ENCODE measurements around the gene ZKSCAN4.
A peak's percentile ranks its signal among the peaks of the same experiment; 100 is the strongest.

Gene ZKSCAN4

DNA sequence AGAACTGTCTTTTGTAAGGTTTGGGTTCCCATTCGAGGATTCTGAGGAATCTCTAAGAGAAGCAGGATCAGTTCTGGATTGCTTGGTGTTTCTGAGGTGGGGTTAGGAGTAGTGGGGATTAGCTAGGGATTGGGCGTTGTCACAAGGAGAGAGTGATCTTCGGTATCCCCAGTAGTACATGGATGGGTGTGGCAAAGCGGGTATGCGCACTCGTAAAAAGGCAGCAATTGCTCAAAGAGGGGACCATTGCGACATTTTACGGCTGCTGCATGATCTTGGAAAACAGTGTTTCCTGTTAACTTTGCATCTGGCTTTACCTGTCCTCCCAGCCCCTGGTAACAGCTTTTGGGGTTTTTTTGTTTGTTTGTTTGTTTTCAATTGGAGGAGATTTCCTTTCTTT is 36.6 kb downstream of the ZKSCAN4 start:
- Histone ChIP-seq H3K79me2 (ENCODE audit: control insufficient read depth, low read length) (no peaks in the 10 kb centered on the region), H3K36me3 (ENCODE audit: control insufficient read depth, low read length) (no peaks in the 10 kb centered on the region), H3K4me3 (ENCODE audit: low read length) (no peak overlapping the region), H4K20me1 (ENCODE audit: control insufficient read depth, insufficient read depth, low read depth, low read length) (no peaks in the 10 kb centered on the region), H3K27ac (ENCODE audit: low read depth, low read length) (no peak overlapping the region), H3F3A (ENCODE audit: control insufficient read depth, insufficient read depth) (0 out of 2 replicates have a peak, but pooled peaks cover 5% of the 10 kb centered on the region), H3K9me2 (replicated peaks; ENCODE audit: control insufficient read depth, low read length) (no peaks in the 10 kb centered on the region), H3K4me2 (ENCODE audit: low read length) (no peak overlapping the region), H3K9me3 (ENCODE audit: control insufficient read depth, insufficient read depth, low read length) (no peaks in the 10 kb centered on the region), H3K4me1 (ENCODE audit: control insufficient read depth, low read length) (peaks cover 29% of the 10 kb centered on the region), H3K27me3 (ENCODE audit: control insufficient read depth, low read length) (peaks cover 14% of the 10 kb centered on the region)
- TF ChIP-seq EZH2phosphoT487 (IDR thresholded peaks at IDR 0.05; ENCODE audit: borderline replicate concordance, low read length) = no peak
- TF ChIP-seq, protein P1, sequence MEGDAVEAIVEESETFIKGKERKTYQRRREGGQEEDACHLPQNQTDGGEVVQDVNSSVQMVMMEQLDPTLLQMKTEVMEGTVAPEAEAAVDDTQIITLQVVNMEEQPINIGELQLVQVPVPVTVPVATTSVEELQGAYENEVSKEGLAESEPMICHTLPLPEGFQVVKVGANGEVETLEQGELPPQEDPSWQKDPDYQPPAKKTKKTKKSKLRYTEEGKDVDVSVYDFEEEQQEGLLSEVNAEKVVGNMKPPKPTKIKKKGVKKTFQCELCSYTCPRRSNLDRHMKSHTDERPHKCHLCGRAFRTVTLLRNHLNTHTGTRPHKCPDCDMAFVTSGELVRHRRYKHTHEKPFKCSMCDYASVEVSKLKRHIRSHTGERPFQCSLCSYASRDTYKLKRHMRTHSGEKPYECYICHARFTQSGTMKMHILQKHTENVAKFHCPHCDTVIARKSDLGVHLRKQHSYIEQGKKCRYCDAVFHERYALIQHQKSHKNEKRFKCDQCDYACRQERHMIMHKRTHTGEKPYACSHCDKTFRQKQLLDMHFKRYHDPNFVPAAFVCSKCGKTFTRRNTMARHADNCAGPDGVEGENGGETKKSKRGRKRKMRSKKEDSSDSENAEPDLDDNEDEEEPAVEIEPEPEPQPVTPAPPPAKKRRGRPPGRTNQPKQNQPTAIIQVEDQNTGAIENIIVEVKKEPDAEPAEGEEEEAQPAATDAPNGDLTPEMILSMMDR (IDR thresholded peaks at IDR 0.05; ENCODE audit: low read depth, low read length, poor library complexity, severe bottlenecking) = no peak

DNA sequence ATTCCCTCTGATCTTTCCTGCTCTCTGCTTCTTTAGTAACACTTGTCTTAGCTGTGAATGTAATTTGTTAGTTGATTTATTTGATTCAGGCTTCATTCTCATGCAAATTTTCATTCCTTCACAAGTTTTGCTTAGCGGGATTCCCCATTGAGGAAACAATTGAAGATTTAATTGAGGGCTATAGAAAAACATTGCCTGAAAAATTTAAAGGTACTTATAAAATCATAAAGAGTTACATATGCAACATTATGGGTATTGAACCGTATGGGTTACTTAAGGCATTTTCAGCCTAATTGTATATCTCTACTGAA is 38.9 kb downstream of the ZKSCAN4 start:
- no peaks in the 10 kb centered on the region for H3K9me3 ChIP-seq (ENCODE audit: control insufficient read depth, insufficient read depth, low read length)
- peaks cover 37% of the 10 kb centered on the region for H3K4me1 ChIP-seq (ENCODE audit: control insufficient read depth, low read length)
- no peaks in the 10 kb centered on the region for H4K20me1 ChIP-seq (ENCODE audit: control insufficient read depth, insufficient read depth, low read depth, low read length)
- no peaks in the 10 kb centered on the region for H3K36me3 ChIP-seq (ENCODE audit: control insufficient read depth, low read length)
- no peak overlapping the region for H3K27ac ChIP-seq (ENCODE audit: low read depth, low read length)
- peak overlapping the region; percentile 54 for H3K4me2 ChIP-seq (ENCODE audit: low read length)
- 0 out of 2 replicates have a peak, but pooled peaks cover 5% of the 10 kb centered on the region for H3F3A ChIP-seq (ENCODE audit: control insufficient read depth, insufficient read depth)
- peaks cover 6% of the 10 kb centered on the region for H3K27me3 ChIP-seq (ENCODE audit: control insufficient read depth, low read length)
- TF ChIP-seq EZH2phosphoT487 (IDR thresholded peaks at IDR 0.05; ENCODE audit: borderline replicate concordance, low read length) = no peak
- TF ChIP-seq, protein P1 (IDR thresholded peaks at IDR 0.05; ENCODE audit: low read depth, low read length, poor library complexity, severe bottlenecking) = no peak
- H3K9me2 ChIP-seq (replicated peaks; ENCODE audit: control insufficient read depth, low read length) = no peaks in the 10 kb centered on the region
- peak overlapping the region; percentile 58; the same call in 1 of the 2 replicates for H3K4me3 ChIP-seq (ENCODE audit: low read length)
- H3K79me2 ChIP-seq (ENCODE audit: control insufficient read depth, low read length) = no peaks in the 10 kb centered on the region

DNA sequence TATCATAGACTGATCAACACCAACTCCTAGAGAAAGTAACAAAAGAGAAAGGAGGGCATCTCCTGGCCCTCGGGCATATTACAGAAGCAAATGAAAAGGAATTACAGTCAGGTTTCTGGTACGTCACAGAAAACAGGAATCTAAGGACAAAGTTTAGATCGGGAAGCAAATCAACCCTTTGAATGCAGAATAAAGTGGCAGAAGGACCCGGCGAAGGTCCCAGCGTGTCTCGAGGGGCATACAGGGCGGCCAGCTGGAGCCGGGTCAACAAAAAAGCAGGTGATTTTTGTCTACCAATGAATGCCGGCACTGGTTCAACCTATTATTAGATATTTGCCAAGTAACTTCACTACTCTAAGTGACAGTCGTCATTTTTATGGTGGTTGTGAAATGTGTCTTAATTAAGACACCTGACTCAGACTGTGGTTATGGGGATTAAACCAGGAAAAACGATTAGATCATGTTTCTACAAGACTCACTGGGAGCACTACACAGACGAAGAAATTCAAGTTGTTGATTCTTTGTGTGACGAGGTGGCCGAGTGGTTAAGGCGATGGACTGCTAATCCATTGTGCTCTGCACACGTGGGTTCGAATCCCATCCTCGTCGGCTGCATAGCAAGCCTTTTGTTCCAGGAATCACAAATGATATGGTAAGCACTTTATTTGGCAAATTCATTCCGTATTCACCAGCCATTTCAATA is 39.4 kb downstream of the ZKSCAN4 start:
- H3K9me2 ChIP-seq (replicated peaks; ENCODE audit: control insufficient read depth, low read length) = no peaks in the 10 kb centered on the region
- no peak overlapping the region for H3K27ac ChIP-seq (ENCODE audit: low read depth, low read length)
- H3K4me1 ChIP-seq (ENCODE audit: control insufficient read depth, low read length) = peaks cover 37% of the 10 kb centered on the region
- 0 out of 2 replicates have a peak, but pooled peaks cover 5% of the 10 kb centered on the region for H3F3A ChIP-seq (ENCODE audit: control insufficient read depth, insufficient read depth)
- no peaks in the 10 kb centered on the region for H3K36me3 ChIP-seq (ENCODE audit: control insufficient read depth, low read length)
- H4K20me1 ChIP-seq (ENCODE audit: control insufficient read depth, insufficient read depth, low read depth, low read length) = no peaks in the 10 kb centered on the region
- no peaks in the 10 kb centered on the region for H3K9me3 ChIP-seq (ENCODE audit: control insufficient read depth, insufficient read depth, low read length)
- TF ChIP-seq, protein P1 (IDR thresholded peaks at IDR 0.05; ENCODE audit: low read depth, low read length, poor library complexity, severe bottlenecking) = no peak
- no peak for TF ChIP-seq EZH2phosphoT487 (IDR thresholded peaks at IDR 0.05; ENCODE audit: borderline replicate concordance, low read length)
- peak overlapping the region; percentile 54 for H3K4me2 ChIP-seq (ENCODE audit: low read length)
- H3K27me3 ChIP-seq (ENCODE audit: control insufficient read depth, low read length) = peaks cover 6% of the 10 kb centered on the region
- no peaks in the 10 kb centered on the region for H3K79me2 ChIP-seq (ENCODE audit: control insufficient read depth, low read length)
- peak overlapping the region; percentile 58 for H3K4me3 ChIP-seq (ENCODE audit: low read length)
